NCI-H1105 (cell line): ENCODE measurements around the gene SLC22A17.
A peak's percentile ranks its signal among the peaks of the same experiment; 100 is the strongest.
"Not testable (repeated sequence)": the region's sequence is repeated elsewhere in the genome, so short reads cannot be mapped to it uniquely, and the experiment has no call there.

Experiments
- DNase-seq: peaks from one replicate; lab custom pipeline; 2025; lab: John Stamatoyannopoulos, UW

The SLC22A17 gene

GRCh38 chr14:23352506-23353432 is at the start of gene SLC22A17:
SLC22A17 (minus strand) TSS chr14:23352887.
- peak; percentile 80 for DNase-seq

DNA sequence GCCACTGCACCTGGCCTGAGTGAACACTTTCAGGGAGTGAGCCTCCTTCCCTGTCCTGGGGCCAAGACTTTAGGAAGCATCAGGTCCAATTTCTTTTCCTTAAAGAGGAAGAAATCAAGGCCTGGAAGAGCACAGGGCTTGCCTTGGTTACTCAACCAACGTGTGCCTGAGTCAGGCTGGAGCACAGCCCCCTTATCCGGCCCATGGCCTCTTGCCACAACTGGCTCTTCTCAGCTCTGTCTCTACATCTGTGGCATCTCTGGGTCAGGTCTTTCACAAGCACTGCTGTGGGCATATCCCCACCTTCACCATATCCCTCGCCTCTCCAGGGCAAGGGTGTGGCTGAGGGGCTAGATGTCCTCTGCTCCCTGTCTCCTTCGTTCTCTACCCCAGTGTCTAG is 48.6 kb upstream of the SLC22A17 start:
- no peak for DNase-seq

GRCh38 chr14:23400496-23401149 is 47.9 kb upstream of the SLC22A17 start:
- not testable (repeated sequence) for DNase-seq

- DNase-seq = no peak
These were observed 46.9 kb upstream of the SLC22A17 start for GRCh38 chr14:23399591-23399990.

DNA sequence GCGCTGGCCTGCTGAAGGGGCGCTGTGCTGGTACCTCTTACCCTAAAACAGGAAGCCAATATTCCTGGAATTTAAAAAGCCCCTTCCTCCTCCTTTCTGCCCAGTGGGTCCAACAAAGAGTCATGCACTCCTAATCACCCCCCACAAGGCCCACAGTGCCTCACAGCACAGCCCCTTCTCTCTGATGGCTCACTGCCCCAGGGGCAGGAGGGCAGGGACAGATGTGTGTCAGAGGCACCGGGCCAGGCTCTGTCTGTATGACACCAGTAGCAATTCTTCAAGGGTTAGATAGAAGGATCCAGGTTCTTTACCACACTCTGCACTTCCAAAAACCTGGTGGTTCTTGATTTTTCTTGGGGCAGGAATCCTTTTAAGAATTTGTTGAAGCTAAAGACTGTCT is 46.4 kb upstream of the SLC22A17 start:
- DNase-seq = no peak

DNA sequence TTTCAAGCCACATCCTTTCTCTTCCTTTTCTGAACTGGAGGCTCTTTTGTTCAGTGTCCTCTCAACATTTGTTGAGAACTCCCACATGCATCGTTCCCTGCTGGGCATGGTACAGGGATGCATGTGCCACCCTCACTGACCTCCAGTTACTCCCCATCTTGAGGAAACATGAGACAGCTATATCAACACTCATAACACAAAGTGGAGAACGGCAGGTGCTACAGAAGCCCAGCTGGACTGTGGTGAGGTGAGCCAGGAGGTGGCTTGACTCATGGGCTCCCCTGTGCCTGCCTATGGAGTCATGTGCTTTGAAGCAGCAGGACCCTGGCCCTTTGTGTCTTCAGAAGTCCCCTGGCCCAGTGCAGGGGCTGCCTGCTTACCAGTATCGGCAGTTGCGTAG is 45.7 kb upstream of the SLC22A17 start:
- DNase-seq = no peak

DNA sequence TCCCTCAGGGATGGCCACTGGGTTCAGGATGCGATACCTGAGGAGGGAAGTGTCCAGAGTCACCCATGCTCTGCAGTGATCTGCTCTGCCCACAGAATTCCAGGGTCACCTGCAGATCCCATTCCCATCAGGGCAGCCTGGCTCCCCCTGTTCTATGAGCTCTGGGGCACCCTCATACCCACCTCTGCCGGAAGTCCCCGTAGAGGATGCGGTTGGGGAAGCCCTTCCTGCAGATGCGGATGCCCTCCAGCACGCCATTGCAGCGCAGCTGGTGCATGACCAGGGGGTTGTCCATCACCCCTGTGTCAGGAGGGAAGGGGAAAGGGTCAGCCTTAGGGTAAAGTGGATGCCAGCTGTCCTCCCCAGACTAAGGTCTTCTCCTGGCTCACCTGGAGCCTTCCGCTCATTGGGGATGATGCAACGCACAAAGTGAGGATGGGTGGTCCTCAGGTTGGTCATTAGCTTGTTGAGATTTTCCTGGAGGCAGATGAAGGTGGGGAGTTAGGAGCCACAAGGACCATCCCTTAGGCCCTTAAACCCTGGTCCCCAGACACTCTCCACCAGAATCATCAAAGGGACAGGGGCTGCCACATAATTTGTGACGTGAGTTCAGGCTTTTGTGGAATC is 44.2 kb upstream of the SLC22A17 start:
- DNase-seq = no peak

- DNase-seq = no peak
These were observed 43.4 kb upstream of the SLC22A17 start for GRCh38 chr14:23396126-23396525.

GRCh38 chr14:23392613-23393012 is 39.9 kb upstream of the SLC22A17 start:
- DNase-seq = no peak

DNA sequence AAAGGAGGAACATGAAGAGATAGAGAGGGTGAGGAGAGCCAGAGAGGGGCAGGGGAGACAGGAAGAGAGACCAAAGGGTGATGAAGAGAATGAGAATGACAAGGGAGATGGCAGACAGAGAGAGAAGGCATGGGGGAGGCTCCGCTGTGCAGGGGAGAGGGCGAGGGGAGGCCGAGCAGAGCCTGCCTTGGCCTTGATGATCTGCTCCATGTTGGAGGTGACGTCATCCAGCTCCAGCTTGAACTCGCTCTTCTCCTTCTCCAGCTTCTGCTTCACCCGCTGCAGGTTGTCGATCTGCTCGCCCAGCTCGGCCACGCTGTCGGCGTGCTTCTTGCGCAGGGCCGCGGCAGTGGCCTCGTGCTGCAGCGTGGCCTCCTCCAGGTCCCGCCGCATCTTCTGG is 37.2 kb upstream of the SLC22A17 start:
- DNase-seq = not testable (repeated sequence)

- no peak for DNase-seq
These were observed 36.7 kb upstream of the SLC22A17 start for GRCh38 chr14:23389396-23389795.

DNA sequence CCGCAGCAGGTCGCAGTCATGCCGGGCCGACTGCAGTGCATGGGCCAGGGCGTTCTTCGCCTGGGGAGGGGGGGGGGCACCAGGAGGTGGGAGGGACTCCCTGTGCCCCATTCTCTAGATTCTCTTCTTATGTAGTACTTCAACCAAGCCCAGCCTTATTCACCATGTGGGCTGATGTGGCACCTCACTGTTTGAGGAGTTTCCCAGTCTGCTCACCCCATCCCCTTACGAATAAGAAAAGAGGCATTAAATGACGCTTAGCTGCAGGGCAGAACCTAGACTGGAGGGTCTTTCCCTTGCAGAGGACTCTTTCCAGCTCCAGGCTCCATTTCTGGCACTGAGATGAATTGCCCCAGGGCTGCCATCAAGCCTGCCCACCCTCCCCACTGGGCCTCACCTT is 36.3 kb upstream of the SLC22A17 start:
- no peak for DNase-seq

DNA sequence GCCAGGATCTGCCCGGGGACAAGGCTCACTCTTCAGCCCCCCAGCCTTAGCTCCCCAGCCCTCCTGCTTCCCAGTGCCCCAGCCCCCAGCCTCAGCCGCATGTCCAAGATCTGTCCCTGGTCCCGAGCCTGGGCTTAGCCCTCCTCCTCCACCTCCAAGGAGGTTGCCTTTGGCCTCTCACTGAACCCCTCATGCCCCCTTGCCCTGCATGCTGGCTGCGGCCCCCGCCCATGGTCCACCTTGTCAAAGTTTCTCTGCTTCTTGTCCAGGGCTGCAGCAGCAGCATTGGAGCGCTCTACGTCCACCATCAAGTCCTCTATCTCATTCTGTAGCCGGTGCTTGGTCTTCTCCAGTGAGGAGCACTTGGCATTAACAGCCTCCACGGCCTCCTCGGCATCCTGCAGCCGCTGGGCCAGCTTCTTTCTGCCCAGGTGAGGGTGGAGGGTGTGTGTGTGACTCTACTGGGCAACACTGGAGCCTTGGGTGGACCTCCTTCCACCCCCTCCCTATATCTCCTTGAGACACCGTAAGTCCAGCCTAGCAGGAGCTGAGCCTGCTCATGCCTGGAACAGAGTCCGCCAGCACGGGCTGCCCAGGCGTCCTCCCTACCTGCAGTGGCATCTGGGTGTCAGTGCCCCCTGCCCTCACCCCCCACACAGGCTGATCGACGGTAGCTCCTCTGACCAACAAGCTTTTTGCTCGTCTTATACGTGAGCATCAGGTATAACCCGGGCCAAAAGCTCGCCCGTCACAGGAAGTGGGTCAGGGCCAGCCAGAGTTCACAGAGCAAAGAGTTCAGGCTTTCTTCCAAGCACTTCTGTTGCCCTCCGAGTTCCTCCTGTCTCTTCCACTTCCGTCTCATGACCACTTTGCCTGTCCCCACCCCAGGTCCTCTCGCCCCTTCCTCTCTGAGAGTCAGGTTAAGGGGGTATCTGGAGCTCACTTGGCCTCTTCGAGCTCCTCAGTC is 35.5 kb upstream of the SLC22A17 start:
- DNase-seq = no peak

GRCh38 chr14:23386999-23387398 is 34.3 kb upstream of the SLC22A17 start:
- no peak for DNase-seq

GRCh38 chr14:23386266-23386657 is 33.6 kb upstream of the SLC22A17 start:
- DNase-seq = not testable (repeated sequence)

DNA sequence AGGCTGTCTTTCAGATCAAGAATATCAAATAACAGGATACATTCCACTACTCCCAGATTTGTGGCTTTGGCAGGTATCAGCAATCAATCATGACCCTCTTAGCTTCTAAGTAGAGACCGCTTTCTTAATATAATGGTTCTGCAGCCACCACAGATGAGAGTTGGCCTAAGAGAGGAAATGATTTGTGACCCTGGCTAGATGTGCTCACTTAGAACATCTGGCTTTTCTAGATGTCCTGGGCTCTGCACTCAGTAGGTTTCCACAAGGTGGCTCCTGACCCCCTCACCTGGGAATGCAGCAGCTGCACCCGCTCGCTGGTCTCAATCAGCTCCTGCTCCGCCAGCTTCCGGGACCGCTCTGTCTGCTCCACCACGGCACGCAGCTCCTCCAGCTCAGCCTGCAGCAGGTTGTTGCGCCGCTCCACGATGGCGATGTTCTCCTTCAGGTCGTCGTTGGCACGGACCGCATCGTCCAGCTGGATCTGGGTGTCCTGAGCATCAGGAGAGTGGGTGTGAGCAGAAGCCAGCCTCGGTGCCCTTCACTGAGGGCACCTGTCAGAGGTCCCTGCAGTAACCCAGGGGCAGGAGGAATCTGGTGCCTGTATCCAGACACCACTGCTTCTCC is 33.1 kb upstream of the SLC22A17 start:
- DNase-seq = no peak

- DNase-seq = no peak
These were observed 32.6 kb upstream of the SLC22A17 start for GRCh38 chr14:23385244-23385641.

GRCh38 chr14:23384364-23385080 is 31.8 kb upstream of the SLC22A17 start:
- no peak for DNase-seq

DNA sequence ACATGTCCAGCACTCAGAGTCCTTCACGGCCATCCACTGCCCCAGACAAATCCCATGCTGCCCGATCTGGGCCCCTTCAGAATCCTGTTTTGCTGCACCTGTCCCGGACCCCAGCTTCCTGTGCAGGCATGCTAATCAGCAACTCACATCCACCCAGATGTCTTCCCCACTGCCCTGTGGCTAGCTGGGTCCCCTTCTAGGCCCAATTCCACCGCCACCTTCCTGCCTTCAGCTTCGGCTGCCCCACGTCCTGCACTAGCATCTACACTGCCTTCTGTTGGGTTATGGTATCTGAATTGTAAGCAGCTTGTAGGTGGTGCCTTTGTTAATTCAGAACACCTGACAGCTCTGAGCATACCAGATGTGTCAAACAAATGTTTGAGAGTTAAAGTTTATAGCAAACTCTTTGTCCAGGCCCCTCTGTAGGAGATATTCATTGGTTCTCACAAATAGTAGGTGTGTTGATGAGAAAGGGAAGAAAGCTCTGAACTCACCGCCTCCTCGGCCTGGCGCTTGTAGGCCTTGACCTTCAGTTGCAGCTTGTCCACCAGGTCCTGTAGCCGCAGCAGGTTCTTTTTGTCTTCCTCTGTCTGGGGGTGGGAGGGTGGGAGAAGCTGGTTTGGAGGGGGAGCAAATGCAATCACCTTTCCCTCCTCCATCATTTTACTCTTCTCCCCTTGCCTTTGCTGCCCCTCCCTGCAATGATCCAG is 30.2 kb upstream of the SLC22A17 start:
- DNase-seq = no peak

DNA sequence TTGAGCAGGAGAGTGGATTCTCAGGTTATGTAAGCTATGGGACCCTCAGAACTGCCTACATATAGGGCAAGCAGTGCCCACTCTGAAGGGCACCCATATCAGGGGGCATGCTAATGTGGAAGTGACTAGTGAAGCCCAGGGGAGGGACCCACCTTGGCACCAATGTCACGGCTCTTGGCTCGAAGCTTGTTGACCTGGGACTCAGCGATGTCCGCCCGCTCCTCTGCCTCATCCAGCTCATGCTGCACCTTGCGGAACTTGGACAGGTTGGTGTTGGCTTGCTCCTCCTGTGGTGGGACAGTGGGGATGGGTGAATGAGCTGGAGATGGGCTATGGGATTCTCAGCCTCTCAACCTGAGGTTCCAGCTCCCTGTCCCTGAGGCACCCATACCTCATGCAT is 29.6 kb upstream of the SLC22A17 start:
- DNase-seq = no peak
